K562 (cell line): ENCODE data around the gene CFAP73. TPM values are rescaled to one million over a fixed set of nuclear protein-coding genes. Genes with fewer than 3 reads are reported as not detected.

Experiments used
- ATAC-seq: fragments of 200-7000 bp; cut with Tn5 transposase; 3 replicates; pipeline ENCODE4 v1.9.1; 2020; ENCODE audit warnings: moderate library complexity
- BruUV-seq: library from RNA; stranded (reverse); fragments of 400-500 nt; replicated peaks from 2 replicates; lab custom pipeline; 2021; lab: Mats Ljungman, UMichigan
- CTCF ChIA-PET: fragments of 300-600 bp; formaldehyde crosslinking; extraction: SDS; loops from one replicate; lab custom pipeline; 2021; ENCODE audit warnings: low intra/inter-chr PET ratio; lab: Yijun Ruan, JAX
- POLR2A ChIA-PET: fragments of 300-600, 350-650 bp; sonication (Branson Sonifier 250); formaldehyde crosslinking; extraction: SDS; loops from one replicate; lab custom pipeline; 2021; ENCODE audit warnings: antibody characterized with exemption, inconsistent platforms; lab: Yijun Ruan, JAX
- DNase-seq, 4 experiments: peaks; one replicate each; pipeline versions ENCODE4 v3.0.0 to v3.0.0-alpha.2; 2011 to 2018; ENCODE audit warnings: low spot score in 3 of 4, mixed read lengths in 3 of 4; ENCODE audit errors: extremely low read depth in 1 of 4
- FAIRE-seq: peaks from 2 replicates; lab custom pipeline; 2011; peaks lifted over from hg19 to GRCh38; lab: Jason Lieb, UNC
- H2AFZ ChIP-seq: 2 replicates; pipeline ENCODE4 v1.6.0; 2011; ENCODE audit warnings: low read depth, low read length, control low read depth, inconsistent platforms
- H3K27ac ChIP-seq: fragments of 200-600 bp; 3 replicates; pipeline ENCODE4 v1.8.0; 2011; ENCODE audit warnings: low read depth, mild to moderate bottlenecking, control low read depth, inconsistent platforms, low read length, moderate library complexity, mixed read lengths; ENCODE audit errors: extremely low read depth
- H3K27me3 ChIP-seq, 2 experiments: fragments of 300-600 bp in 1 of 2; 2 replicates in 1 of 2; 3 replicates in 1 of 2; pipeline versions ENCODE4 v1.6.0 to v1.8.0; 2011; ENCODE audit warnings: inconsistent platforms in 2 of 2, low read length in 2 of 2, mild to moderate bottlenecking in 1 of 2, mixed read lengths in 1 of 2, moderate library complexity in 1 of 2; ENCODE audit not compliant: control insufficient read depth in 2 of 2, insufficient read depth in 2 of 2
- H3K36me3 ChIP-seq: fragments of 300-600 bp; 3 replicates; pipeline ENCODE4 v1.8.0; 2011; ENCODE audit warnings: mild to moderate bottlenecking, low read length, inconsistent platforms; ENCODE audit not compliant: control insufficient read depth, insufficient read depth
- H3K4me1 ChIP-seq, 2 experiments: fragments of 200-600 bp in 1 of 2; replicated peaks in 1 of 2; 2 replicates in 1 of 2; 3 replicates in 1 of 2; pipeline versions ENCODE4 v1.5.1 to v1.8.0; 2011; ENCODE audit warnings: inconsistent platforms in 2 of 2, low read length in 2 of 2, mild to moderate bottlenecking in 1 of 2, mixed read lengths in 1 of 2, moderate library complexity in 1 of 2; ENCODE audit not compliant: control insufficient read depth in 2 of 2, insufficient read depth in 2 of 2
- H3K4me2 ChIP-seq: 2 replicates; pipeline ENCODE4 v1.6.1; 2011; ENCODE audit warnings: low read length, control low read depth, inconsistent platforms, mixed read lengths; ENCODE audit not compliant: insufficient read depth
- H3K4me3 ChIP-seq: fragments of 200-600 bp; sonication (generic), shearing (Covaris generic); 2 replicates; pipeline ENCODE4 v1.5.1; 2016; ENCODE audit warnings: control low read depth, inconsistent platforms
- H3K79me2 ChIP-seq: fragments of 200-600 bp; 3 replicates; pipeline ENCODE4 v1.8.0; 2011; ENCODE audit warnings: low read length, inconsistent platforms; ENCODE audit not compliant: control insufficient read depth, insufficient read depth
- H3K9ac ChIP-seq, 2 experiments: 2 replicates each; pipeline versions ENCODE4 v1.6.0 to v1.6.1; 2011; ENCODE audit warnings: low read depth in 2 of 2, low read length in 2 of 2, control low read depth in 1 of 2, inconsistent platforms in 1 of 2, mild to moderate bottlenecking in 1 of 2, mixed read lengths in 1 of 2; ENCODE audit not compliant: insufficient read depth in 1 of 2
- H3K9me1 ChIP-seq: one replicate; pipeline ENCODE4 v1.6.0; 2011; ENCODE audit warnings: inconsistent platforms, mild to moderate bottlenecking, low read length, moderate library complexity; ENCODE audit not compliant: control insufficient read depth, insufficient read depth
- H3K9me3 ChIP-seq: replicated peaks from 2 replicates; pipeline ENCODE4 v1.5.1; 2011; ENCODE audit warnings: low read depth, low read length, inconsistent platforms; ENCODE audit not compliant: control insufficient read depth, insufficient read depth
- H4K20me1 ChIP-seq: replicated peaks from 2 replicates; pipeline ENCODE4 v1.6.1; 2011; ENCODE audit warnings: low read length, inconsistent platforms, mixed read lengths; ENCODE audit not compliant: control insufficient read depth, insufficient read depth
- CEBPZ ChIP-seq: fragments of 150-350 bp; IDR thresholded peaks from 2 replicates; pipeline ENCODE4 v1.6.1; 2014; ENCODE audit warnings: low read depth, mild to moderate bottlenecking, low read length, borderline replicate concordance
- EP300 ChIP-seq: IDR thresholded peaks from 2 replicates; pipeline ENCODE4 v1.6.1; 2012; ENCODE audit warnings: low read length, improper control_type of control experiment
- MBD2 ChIP-seq: sonication (generic); IDR thresholded peaks from 2 replicates; pipeline ENCODE4 v1.6.1; 2016; ENCODE audit warnings: low read depth, borderline replicate concordance
- MXI1 ChIP-seq: IDR thresholded peaks from 2 replicates; pipeline ENCODE4 v1.6.1; 2011; ENCODE audit warnings: low read depth, mild to moderate bottlenecking, improper control_type of control experiment, low read length
- NEUROD1 ChIP-seq: fragments of 150-350 bp; IDR thresholded peaks from 2 replicates; pipeline ENCODE4 v1.6.1; 2014; ENCODE audit warnings: borderline replicate concordance, low read length, low read depth; ENCODE audit not compliant: partially characterized antibody
- SREBF2 ChIP-seq: sonication (generic); formaldehyde crosslinking; IDR thresholded peaks from 2 replicates; pipeline ENCODE4 v1.4.0; 2020; ENCODE audit warnings: mild to moderate bottlenecking, missing genetic modification reagents
- XRCC5 ChIP-seq: fragments of 200-400 bp; formaldehyde crosslinking; IDR thresholded peaks from 2 replicates; pipeline ENCODE4 v1.6.1; 2017; ENCODE audit warnings: low read depth, mild to moderate bottlenecking, low read length
- ZNF12 ChIP-seq: sonication (generic); formaldehyde crosslinking; IDR thresholded peaks from 2 replicates; pipeline ENCODE4 v1.4.0; 2020; ENCODE audit warnings: mild to moderate bottlenecking, missing genetic modification reagents
- ZNF764 ChIP-seq: fragments of 250-450 bp; sonication (Bioruptor Pico); IDR thresholded peaks from 2 replicates; pipeline ENCODE4 v1.4.0; 2020; ENCODE audit warnings: low read depth, mild to moderate bottlenecking, moderate library complexity
- ZNF766 ChIP-seq: fragments of 200-800 bp; sonication (Bioruptor generic); conservative IDR thresholded peaks from 2 replicates; pipeline ENCODE4 v1.6.1; 2016; ENCODE audit warnings: missing genetic modification characterization, missing compliant biosample characterization
- WGBS: fragments of 100-300 bp; shearing (Covaris generic); methylation state at CpG from one replicate; pipeline ENCODE4 v1.1.6; 2016; ENCODE audit warnings: low coverage, mixed read lengths; ENCODE audit not compliant: insufficient coverage; ENCODE audit errors: missing lambda C conversion rate; 5-methylcytosine and 5-hydroxymethylcytosine counted together
- in situ Hi-C: fragments of 300-500 bp; cut with MboI; formaldehyde crosslinking; loops from 4 replicates; pipeline ENCODE4 v1.15.0; 2018; ENCODE audit warnings: inconsistent platforms, mixed read lengths
- intact Hi-C: fragments of 100-400 bp; cut with micrococcal nuclease; formaldehyde crosslinking; loops from 2 replicates; pipeline ENCODE4 v1.14.2; 2022
- polyA plus RNA-seq, 8 experiments: library from polyadenylated mRNA; depleted of rRNA in 4 of 8; stranded (reverse) in 5 of 8; unstranded in 3 of 8; fragments of >200 nt; fragmentation: Nextera tagmentation in 2 of 8; fragmentation: Illumina TruSeq in 1 of 8; extraction: Ambion mirVana in 2 of 8; extraction: Trizol in 1 of 8; gene quantifications; 2 replicates each; pipeline versions ENCODE4 v1.2.1 to v1.2.3, GENCODE V29; 2011 to 2014; ENCODE audit warnings: inconsistent platforms in 1 of 8, missing spikeins in 1 of 8
- total RNA-seq, 7 experiments: library from RNA; depleted of rRNA in 6 of 7; stranded (reverse); fragments of >200 nt in 6 of 7; fragmentation: Illumina TruSeq in 2 of 7; extraction: Trizol in 2 of 7; gene quantifications; 2 replicates each; pipeline versions ENCODE4 v1.2.1 to v1.2.3, GENCODE V29; 2011 to 2021; ENCODE audit warnings: low replicate concordance in 1 of 7

Gene CFAP73
- total and polyA plus RNA-seq, 9 of the 15 experiments (the other 6 are each of a cell fraction or from before 2014, with no cell fraction given) = not detected

DNA sequence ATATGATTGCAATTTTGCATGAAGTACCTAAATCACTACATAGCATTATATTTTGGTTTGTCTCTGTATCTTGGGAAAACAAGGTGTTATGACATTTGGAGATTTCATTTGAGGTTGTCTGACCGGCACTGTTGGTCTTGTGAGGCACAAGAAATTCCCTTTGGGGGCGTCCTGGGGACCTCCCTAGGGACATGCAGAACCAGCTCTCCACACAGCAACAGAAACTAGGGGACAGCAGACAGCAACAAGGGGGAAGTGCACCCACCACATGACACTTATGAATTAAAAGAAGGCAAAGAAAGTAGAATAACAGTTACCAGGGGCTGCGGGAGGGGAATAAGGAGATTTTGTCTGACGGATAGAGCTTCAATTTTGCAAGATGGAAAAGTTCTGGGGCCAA, 21.4 kb downstream of the CFAP73 start:
- DNase-seq = no peak
- no peak for FAIRE-seq
- Histone ChIP-seq H3K9ac (no peak overlapping the region), H3K9me1 (peaks cover 2% of the 10 kb centered on the region), H3K27me3 (no peaks in the 10 kb centered on the region), H3K27ac (no peak overlapping the region), H3K79me2 (no peaks in the 10 kb centered on the region; the same call in 2 of the 3 replicates), H4K20me1 (no peaks in the 10 kb centered on the region; the same call in 1 of the 2 replicates), H3K4me3 (no peak overlapping the region), H3K36me3 (peaks cover 90% of the 10 kb centered on the region), H3K9me3 (no peaks in the 10 kb centered on the region), H2AFZ (no peak overlapping the region), H3K4me2 (no peak overlapping the region), H3K4me1 (peaks cover 0 to 12% of the 10 kb centered on the region in 2 experiments; a peak in 2 of 5 replicates)
- intact Hi-C loops = no loop called here
- CTCF ChIA-PET = interaction anchor here (0.7 kb wide), 1 partner anchor 677 kb away, joined by 5 read pairs; no protein-coding TSS in a partner anchor
- TF ChIP-seq MBD2 (no peak), ZNF766 (CRISPR knock-in tag) (no peak), MXI1 (no peak), SREBF2 (CRISPR knock-in tag) (no peak), CEBPZ (no peak), ZNF12 (CRISPR knock-in tag) (no peak), XRCC5 (no peak), EP300 (no peak), ZNF764 (no peak), NEUROD1 (no peak)
- in situ Hi-C loops = loop anchor here (5.0 kb wide), 1 partner anchor 124 kb away; no protein-coding TSS in a partner anchor
- WGBS = 84% methylated on average over 4 of the region's 4 CpGs
- BruUV-seq = no TSS peak
- ATAC-seq = no peak
- POLR2A ChIA-PET = interaction anchor here (0.5 kb wide), 1 partner anchor 234 kb away, joined by 3 read pairs; no protein-coding TSS in a partner anchor
